DOHH2 (cell line): ENCODE results near the gene ZCCHC17.
"Not testable (repeated sequence)": the region's sequence is repeated elsewhere in the genome, so short reads cannot be mapped to it uniquely, and the experiment has no call there.

Experiments used
- EZH2phosphoT487 ChIP-seq: fragments of 200-600 bp; sonication (generic); IDR thresholded peaks from 2 replicates; pipeline ENCODE4 v1.6.1; 2017; ENCODE audit warnings: borderline replicate concordance, mild to moderate bottlenecking, antibody characterized with exemption, low read length, moderate library complexity, mixed read lengths
- TF ChIP-seq, protein P1 (sequence below): fragments of 200-600 bp; sonication (generic); IDR thresholded peaks from one replicate; pipeline ENCODE4 v1.5.1; 2014; ENCODE audit warnings: antibody characterized with exemption, mild to moderate bottlenecking, low read depth, low read length; ENCODE audit not compliant: poor library complexity, severe bottlenecking

DNA sequence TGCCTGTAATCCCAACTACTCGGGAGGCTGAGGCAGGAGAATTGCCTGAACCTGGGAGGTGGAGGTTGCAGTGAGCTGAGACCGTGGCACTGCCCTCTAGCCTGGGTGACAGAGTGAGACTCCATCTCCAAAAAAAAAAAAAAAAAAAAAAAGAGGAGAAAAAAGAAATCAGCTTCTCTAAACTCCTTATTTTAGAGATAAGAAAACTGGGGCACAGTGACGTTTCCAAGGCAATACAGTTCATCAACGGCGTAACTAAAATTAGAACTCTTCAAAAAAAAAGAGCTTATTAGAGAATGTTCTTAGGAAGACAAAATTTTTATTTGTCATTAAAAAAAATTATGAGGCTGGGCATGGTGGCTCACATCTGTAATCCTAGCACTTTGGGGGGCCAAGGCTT lies 34.4 kb upstream of the ZCCHC17 start:
- not testable (repeated sequence) for TF ChIP-seq EZH2phosphoT487
- TF ChIP-seq, protein P1, sequence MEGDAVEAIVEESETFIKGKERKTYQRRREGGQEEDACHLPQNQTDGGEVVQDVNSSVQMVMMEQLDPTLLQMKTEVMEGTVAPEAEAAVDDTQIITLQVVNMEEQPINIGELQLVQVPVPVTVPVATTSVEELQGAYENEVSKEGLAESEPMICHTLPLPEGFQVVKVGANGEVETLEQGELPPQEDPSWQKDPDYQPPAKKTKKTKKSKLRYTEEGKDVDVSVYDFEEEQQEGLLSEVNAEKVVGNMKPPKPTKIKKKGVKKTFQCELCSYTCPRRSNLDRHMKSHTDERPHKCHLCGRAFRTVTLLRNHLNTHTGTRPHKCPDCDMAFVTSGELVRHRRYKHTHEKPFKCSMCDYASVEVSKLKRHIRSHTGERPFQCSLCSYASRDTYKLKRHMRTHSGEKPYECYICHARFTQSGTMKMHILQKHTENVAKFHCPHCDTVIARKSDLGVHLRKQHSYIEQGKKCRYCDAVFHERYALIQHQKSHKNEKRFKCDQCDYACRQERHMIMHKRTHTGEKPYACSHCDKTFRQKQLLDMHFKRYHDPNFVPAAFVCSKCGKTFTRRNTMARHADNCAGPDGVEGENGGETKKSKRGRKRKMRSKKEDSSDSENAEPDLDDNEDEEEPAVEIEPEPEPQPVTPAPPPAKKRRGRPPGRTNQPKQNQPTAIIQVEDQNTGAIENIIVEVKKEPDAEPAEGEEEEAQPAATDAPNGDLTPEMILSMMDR: not testable (repeated sequence)
